GM15510 (cell line): Measurements from ENCODE around the gene UNC45B.

Experiments used
- POLR2A ChIP-seq: IDR thresholded peaks from 3 replicates; pipeline ENCODE4 v1.6.1; 2011; ENCODE audit warnings: borderline replicate concordance; ENCODE audit not compliant: insufficient read length; ENCODE audit errors: extremely low read depth

The UNC45B gene

DNA sequence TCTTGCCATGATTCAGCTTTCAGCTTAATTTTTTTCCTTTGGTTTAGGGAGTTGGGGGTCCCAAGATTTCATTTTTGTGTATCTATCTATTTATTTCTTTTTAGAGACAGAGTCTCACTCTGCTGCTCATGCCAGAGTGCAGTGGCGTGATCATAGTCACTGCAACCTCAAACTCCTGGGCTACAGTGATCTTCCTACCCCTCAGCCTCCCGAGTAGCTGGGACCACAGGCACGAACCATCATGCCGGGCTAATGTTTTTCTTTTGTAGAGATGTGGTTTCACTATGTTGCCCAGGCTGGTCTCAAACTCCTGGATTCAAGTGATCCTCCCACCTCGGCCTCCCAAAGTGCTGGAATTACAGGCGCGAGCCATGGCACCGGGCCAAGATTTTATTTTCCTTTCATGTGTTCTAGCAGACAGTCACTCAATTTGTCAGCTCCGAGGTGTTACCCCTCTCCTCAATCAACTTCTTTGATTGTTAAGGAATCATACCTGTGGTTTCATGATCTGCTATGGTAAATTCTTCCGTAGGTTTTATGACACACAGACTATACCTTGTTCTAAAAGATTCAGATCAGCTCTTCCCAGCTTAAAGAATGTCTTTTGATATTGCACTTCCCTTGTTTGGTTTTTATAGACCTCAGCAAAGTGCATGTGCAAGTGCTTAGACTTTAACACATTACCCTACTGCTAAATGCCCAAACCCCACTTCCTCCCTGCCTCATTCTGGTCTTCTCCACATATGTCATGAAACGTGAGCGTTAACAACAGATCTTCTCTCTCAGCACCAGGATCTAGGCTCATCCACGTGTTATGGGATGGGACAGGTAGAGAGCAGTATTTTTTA lies 13.0 kb downstream of the UNC45B start:
- TF ChIP-seq POLR2A, result no peak

DNA sequence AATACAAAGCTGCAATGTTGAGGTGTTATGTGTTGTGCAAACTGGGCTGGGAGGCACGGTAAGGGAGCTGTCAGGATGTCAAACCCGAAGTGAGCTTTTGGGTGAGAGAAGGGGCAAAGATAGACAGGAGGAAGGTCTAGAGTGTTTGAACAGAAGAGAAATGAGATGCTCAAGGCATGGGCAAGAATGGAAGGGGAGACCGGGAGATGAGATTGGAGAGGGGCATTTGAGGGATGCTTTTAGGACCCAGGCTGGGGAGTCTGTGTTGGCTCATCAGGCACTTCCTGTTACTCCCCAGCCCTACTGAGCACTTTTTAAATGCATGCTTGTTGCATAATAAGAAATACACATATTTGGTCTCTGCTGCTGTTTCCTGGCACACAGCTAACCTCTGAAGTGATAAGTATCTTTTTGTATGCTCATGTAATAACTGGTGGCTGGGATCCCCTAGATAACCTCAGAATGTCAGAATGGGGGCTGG lies 13.7 kb downstream of the UNC45B start:
- TF ChIP-seq POLR2A, result no peak

GRCh38 chr17:35162755-35163154 lies 15.1 kb downstream of the UNC45B start:
- no peak for TF ChIP-seq POLR2A

DNA sequence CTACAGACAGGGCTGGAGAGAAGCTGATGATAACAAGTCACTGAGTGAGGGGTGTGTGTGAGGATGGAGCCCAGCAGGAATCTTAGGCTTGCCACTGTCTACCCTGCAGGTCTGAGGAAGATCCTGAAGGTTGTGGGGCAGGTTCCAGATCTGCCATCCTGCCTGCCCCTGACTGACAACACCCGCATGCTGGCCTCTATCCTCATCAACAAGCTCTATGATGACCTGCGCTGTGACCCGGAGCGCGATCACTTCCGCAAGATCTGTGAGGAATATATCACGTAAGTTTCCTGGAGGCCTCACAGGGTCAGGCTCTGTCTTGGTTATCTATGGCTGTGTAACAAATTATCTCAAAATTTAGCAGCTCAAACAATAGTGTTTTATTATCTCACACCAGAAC lies 16.3 kb downstream of the UNC45B start:
- TF ChIP-seq POLR2A, result no peak

DNA sequence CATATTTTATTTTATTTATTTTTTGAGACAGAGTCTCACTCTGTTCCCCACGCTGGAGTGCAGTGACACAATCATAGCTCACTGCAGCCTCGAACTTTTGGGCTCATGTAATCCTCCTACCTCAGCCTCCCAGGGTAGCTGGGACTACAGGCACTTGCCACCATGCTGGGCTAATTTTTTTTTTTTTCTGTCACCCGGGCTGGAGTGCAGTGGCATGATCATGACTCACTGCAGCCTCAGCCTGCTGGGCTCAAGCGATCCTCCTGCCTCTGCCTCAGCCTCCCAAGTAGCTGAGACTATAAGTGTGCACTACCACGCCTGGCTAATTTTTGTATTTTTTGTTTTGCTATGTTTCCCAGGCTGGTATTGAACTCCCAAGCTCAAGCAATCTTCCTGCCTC lies 17.1 kb downstream of the UNC45B start:
- no peak for TF ChIP-seq POLR2A

DNA sequence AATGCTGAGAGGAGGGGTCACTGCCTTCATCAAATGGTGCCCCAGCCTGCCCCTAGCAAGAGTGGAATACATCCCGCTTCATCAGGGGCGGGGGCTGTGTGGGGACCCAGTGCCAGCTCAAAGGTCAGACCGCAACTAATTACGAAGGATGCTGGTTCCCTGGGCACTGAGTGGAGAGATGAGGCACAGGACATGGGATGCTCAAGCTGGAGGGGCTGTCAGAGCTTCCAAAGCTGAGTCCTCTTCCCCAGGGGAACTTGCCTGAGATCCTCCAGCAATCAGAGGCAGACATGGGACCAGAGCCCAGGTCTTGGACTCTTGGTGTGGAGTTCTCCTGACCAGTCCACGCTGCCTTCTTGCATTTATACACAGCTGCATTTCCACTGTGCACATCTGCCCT lies 18.9 kb downstream of the UNC45B start:
- no peak for TF ChIP-seq POLR2A

GRCh38 chr17:35167046-35167445 lies 19.4 kb downstream of the UNC45B start:
- TF ChIP-seq POLR2A, result no peak

- TF ChIP-seq POLR2A, result no peak
Observed at GRCh38 chr17:35167666-35168065, 20.0 kb downstream of the UNC45B start.

GRCh38 chr17:35169835-35170363 lies 22.3 kb downstream of the UNC45B start:
- no peak for TF ChIP-seq POLR2A

- TF ChIP-seq POLR2A, result no peak
Observed at GRCh38 chr17:35170968-35171771, 23.6 kb downstream of the UNC45B start.

GRCh38 chr17:35171834-35172233 lies 24.2 kb downstream of the UNC45B start:
- no peak for TF ChIP-seq POLR2A

GRCh38 chr17:35174835-35175334 lies 27.3 kb downstream of the UNC45B start:
- no peak for TF ChIP-seq POLR2A

GRCh38 chr17:35175638-35176415 lies 28.2 kb downstream of the UNC45B start:
- no peak for TF ChIP-seq POLR2A

DNA sequence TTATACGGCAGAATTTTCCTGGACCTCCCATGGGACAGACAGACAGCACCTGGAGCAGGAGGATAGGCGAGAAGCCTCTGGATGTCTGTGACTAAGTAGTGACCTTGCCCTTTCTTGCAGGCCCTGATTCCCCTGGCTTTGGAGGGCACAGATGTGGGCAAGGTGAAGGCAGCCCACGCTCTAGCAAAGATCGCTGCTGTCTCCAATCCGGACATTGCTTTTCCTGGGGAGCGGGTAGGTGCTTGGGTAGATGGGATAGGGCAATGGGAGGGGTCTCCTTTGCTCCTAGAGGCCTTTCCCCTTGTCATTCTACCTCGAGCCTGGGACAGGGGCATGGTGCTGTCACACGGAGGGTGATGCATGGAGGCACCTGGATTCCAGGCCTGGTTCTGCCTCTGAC lies 29.3 kb downstream of the UNC45B start:
- no peak for TF ChIP-seq POLR2A
